Astrocyte of the cerebellum (primary cell): Measurements from ENCODE around the gene TMEM97.

Source experiments
- DNase-seq: peaks from one replicate; pipeline ENCODE4 v3.0.0-alpha.2; 2011; ENCODE audit warnings: low read depth
- H3K4me3 ChIP-seq: 2 replicates; pipeline ENCODE4 v1.5.1; 2011; ENCODE audit warnings: mild to moderate bottlenecking, low read depth, low read length, moderate library complexity
- in situ Hi-C: cut with HindIII; loops from 2 replicates; pipeline ENCODE4 v1.10.0; 2017; ENCODE audit warnings: low sequenced_read_pairs
- TF ChIP-seq, protein P1 (sequence below): IDR thresholded peaks from 2 replicates; pipeline ENCODE4 v1.5.1; 2012; ENCODE audit warnings: low read length, low read depth, moderate library complexity, mild to moderate bottlenecking; ENCODE audit errors: missing control alignments

The TMEM97 gene

DNA sequence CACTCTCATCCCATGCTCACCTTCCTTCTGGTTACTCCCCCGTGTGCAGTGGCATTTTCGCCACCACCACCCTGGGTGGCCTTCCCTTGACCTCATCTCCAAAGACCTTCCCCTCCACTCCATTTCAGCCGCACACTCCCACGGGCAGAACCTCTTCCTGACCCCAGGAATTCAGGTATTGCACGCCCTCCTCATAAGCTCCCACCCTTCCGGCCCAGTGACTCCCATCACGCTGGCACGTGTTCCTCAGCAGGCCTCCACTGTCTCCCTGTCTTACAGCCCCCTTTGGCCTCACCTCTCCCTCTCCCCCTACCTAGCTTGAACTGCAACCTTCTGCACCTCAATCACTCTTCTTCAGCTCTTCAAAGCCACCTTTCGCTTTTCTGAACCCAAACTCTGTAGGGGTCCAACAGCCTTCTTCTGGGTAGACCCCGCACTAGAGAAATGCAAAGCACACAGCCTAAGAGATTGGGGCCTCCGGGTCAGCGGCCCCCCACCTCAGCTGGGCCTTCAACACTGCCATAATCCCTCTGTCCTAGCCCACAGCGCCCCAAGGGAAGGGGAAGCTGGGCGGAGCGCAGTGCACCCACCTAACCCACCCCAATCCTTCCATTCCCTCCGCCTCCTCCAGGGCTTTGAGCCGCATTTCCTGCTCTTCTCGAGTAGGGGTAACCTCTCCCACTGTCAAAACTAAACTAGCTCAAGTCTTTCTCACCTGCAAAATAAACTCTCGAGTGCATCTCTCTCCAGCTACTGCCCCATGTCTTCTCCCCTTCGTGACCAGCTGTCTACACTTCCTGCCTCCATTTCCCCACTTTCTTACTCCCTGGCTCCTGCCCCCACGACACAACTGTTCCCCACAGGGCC, 1.7 kb upstream of the TMEM97 start:
- TF ChIP-seq, protein P1, sequence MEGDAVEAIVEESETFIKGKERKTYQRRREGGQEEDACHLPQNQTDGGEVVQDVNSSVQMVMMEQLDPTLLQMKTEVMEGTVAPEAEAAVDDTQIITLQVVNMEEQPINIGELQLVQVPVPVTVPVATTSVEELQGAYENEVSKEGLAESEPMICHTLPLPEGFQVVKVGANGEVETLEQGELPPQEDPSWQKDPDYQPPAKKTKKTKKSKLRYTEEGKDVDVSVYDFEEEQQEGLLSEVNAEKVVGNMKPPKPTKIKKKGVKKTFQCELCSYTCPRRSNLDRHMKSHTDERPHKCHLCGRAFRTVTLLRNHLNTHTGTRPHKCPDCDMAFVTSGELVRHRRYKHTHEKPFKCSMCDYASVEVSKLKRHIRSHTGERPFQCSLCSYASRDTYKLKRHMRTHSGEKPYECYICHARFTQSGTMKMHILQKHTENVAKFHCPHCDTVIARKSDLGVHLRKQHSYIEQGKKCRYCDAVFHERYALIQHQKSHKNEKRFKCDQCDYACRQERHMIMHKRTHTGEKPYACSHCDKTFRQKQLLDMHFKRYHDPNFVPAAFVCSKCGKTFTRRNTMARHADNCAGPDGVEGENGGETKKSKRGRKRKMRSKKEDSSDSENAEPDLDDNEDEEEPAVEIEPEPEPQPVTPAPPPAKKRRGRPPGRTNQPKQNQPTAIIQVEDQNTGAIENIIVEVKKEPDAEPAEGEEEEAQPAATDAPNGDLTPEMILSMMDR, result no peak
- DNase-seq, result no peak
- H3K4me3 ChIP-seq, result no peak overlapping the region
- in situ Hi-C loops, result no loop called here

DNA sequence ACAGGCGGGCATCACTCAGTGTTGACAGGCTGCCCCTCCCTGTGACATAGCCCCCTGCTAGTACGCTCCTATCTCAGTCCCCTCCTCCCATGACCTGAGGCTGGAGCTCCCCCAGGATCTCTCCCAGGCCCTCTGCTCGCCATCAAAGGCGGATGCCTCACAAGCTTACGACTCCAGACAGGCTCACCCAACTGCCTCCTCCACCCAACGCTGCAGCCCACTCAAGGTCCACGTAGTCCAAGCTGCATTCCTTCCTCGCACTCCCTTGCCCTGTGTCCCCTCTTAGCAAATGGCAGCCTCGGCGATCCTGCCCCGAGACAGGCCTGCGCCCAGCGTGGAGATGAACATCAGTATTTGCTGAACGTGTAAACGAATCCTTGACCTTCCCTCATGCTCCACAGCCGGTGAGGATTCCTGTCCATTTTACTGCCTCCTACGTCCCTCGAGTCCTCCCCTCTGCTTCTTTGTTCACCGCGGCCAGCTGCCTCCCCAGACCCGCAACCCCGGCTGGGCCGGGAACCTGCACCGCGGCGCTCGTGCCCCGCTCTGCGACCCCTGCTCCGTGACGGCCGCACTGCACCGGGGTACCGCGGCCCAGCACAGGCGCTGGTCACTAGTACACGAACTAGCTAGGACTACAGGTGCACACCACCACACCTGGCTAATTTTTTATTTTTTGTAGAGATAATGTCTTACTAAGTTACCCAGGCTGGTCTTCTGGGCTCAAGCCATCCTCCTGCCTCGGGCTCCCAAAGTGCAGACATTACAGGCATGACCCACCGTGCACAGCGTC, 838 bp upstream of the TMEM97 start:
- TF ChIP-seq, protein P1, result no peak
- no peak for DNase-seq
- in situ Hi-C loops, result no loop called here
- H3K4me3 ChIP-seq, result peak overlapping the region; percentile 55

DNA sequence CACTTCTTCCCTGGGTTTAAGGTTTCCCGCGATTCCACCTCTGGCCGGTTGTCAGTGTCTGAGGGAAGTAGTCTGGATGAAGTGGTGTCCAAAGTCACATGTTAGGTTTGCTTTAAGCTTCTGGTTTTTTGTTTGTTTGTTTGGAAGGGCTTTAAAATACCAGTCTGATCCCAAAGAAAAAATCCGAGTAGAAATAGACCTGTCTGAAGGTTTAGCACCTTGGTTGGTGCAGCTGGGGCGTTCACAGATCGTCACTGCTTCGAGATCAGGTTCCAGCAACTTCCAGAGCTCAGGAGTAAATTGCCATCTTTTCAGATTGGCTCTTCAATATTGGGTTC, 567 bp downstream of the TMEM97 start:
- peak overlapping the region; percentile 55 for H3K4me3 ChIP-seq
- TF ChIP-seq, protein P1, result no peak
- no peak for DNase-seq
- in situ Hi-C loops, result no loop called here

DNA sequence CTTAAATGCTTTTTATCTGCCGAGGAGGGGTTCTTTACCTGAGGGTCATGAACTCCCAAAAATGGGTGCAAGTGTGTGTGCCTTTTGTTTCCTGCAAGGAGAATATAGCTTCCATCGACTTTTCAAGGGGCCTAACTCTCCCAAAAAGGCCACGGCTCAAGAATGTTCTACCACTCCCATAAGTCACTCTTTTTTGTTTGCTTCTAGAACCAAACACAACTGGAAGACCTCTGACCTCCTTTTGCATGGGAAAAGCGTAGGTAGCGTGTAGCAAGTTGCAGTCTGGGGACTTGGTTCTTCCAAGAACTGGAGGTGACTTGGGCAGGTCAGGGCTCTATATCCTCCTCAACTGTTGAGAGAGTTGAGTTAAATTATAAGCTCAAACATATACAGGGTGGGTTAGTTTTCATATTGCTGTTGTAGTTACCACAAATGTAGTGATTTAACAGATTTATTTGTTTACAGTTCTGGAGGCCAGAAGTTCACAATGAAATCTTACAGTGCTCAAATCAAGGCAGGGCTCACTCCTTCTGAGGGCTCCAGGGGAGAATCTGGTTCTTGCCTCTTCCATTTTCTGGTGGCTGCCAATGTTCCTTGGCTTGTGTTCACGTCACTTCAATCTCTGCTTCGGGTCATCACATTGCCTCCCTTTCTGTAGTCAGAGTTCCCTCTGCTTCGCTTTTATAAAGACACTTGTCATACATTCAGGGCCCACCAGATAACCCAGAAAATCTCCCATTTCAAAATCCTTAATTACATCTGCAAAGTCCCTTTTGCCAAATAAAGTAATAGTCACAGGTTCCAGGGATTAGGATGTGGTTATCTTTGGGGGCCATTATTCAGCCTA, 1.4 kb downstream of the TMEM97 start:
- in situ Hi-C loops, result no loop called here
- TF ChIP-seq, protein P1, result no peak
- peak overlapping the region; percentile 55 for H3K4me3 ChIP-seq
- no peak for DNase-seq

DNA sequence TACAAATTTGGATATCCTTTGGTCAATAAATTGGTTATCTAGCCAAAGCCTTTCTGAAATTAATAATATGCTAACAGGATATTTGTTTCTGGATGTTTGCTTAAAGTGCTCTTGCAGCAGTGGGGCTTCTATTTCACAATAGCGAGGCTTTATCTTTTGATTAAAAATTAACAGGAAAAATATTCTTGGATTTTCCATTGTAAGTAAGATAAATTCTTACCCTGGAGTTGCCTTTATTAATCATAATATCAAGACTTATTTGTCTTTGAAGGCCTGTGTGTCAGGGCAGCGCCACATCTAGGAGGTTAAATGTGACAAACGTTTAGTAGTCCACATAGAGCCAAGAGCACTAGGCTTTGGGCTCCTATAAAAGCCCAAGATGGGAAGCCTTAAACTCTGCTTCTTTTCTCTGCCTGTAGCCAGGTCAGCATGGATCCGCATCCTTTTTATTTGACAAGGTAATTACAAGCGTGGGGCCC, 5.3 kb downstream of the TMEM97 start:
- TF ChIP-seq, protein P1, result no peak
- in situ Hi-C loops, result no loop called here
- DNase-seq, result no peak
- no peak overlapping the region for H3K4me3 ChIP-seq

DNA sequence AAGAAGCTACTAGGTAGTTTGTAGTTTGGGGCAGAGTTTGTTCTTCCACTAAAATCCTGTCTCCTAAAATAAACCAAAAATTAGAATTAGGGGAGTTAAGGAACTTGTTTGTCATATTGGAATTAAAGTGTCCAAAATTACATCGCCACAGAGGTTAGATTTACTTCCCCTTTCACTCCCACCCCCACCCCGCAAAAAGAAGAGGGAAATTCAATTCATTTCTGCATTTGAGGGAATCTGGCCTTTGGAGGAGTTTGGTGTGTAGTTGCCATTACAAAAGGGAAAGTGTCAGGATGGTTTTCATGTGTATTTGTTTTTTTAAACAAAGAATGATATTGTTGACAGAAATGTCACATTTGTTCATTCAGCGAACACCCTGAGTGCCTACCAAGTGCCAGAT, 5.8 kb downstream of the TMEM97 start:
- in situ Hi-C loops, result no loop called here
- no peak overlapping the region for H3K4me3 ChIP-seq
- no peak for DNase-seq
- TF ChIP-seq, protein P1, result no peak
